ENCODE results near the gene BCAN.

The BCAN gene

GRCh38 chr1:156681196-156681960 lies 39.5 kb downstream of the BCAN start:
- no peak for DNase-seq

GRCh38 chr1:156682166-156682890 lies 40.4 kb downstream of the BCAN start:
- no peak for DNase-seq

- no peak for DNase-seq
Measured at GRCh38 chr1:156684227-156684782, 42.4 kb downstream of the BCAN start.

GRCh38 chr1:156689035-156689952 lies 47.4 kb downstream of the BCAN start:
- peak; percentile 90 for DNase-seq

DNA sequence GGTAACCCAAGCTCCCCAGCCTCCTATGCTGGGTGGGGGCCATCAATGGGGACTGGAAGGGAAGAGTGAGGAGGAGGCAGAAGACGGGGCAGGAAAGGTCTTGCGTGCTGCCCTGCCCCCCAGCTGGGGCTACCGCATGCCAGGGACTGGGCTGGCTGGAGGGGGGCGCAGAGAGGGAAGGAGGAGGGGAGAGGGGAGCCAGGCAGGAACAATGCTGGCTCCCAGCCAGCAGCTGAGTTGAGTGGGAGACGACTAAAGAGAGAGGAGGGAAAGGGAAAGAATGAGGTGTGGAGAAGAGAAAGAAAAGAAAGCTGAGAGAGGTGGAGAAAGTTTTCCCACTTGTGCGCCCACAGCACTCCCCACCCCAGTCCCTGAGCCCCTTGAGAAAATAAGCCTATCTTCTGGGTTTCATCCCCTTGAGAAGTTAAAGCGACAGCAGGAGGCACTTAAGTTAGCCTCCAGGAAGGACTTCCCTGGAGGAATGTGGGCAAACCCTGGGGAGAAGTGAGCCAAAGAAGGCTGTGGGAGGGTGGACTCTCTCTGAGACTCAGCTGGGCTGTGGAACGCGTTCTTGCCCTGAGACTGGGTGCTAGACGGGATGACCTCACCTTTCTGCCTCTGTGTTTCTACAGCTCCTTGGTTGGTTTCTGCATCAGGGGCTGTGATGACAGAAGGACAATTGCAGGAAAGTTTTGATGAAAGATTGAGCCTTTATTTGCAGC lies 48.2 kb downstream of the BCAN start:
- peak; percentile 61 for DNase-seq

- peak; percentile 25 for DNase-seq
Measured at GRCh38 chr1:156690675-156691036, 48.7 kb downstream of the BCAN start.

DNA sequence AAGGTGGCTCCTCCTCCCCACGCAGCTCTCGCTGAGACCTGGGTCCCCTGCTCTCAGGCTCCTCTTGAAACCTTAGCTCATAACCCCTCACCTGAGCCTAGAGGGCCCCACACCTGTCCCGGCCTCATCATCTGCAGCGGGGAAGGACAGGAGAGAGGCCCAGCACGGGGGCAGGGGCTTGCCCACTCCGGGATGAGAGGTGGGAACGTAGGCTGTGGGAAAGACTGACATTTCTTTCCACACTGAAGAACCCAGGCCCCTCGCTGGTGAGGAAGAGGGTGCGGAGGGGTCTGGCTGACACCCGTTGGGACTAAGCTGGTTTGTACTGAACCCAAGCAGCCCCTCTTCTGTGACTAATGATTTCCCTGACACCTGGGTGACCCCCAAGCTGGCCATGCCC lies 49.3 kb downstream of the BCAN start:
- DNase-seq: peak; percentile 17

DNA sequence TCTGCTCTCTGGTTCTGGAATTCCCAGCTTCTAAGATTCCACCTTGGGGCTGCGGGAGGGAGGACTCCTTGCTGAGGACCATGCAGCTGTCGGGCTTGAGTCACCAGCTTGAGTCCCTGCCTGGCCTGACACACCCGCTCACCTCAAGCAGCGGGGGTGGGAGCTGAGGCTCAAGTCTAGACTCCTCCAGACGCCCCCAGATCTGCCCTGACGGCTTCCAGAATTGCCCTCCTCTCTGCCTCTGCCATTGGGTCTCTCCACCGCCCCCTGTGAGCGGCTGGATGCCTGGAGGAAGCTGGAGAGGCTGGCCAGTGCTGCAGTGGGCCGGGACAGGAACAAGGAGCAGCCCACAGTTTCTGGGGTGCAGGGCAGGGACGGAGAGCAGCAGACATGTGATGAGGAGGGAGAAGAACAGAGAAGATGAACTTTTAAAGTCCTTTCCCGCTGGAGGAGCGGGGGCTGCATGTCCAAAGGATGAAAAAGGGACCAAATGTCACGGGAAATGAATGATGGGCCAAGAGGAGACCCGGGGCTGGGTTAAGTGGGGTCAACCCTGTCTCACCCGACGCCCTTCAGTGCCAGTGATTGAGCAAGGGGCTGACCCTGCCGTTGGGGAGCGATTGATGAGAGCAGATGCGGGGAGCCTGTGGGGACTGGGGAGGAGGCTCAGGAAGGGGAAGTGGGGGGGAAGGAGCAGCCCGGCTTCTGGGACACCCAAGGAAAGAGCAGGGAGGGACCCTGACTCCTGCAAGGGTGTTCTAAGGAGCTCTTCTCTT lies 49.9 kb downstream of the BCAN start:
- DNase-seq: peak; percentile 45

DNA sequence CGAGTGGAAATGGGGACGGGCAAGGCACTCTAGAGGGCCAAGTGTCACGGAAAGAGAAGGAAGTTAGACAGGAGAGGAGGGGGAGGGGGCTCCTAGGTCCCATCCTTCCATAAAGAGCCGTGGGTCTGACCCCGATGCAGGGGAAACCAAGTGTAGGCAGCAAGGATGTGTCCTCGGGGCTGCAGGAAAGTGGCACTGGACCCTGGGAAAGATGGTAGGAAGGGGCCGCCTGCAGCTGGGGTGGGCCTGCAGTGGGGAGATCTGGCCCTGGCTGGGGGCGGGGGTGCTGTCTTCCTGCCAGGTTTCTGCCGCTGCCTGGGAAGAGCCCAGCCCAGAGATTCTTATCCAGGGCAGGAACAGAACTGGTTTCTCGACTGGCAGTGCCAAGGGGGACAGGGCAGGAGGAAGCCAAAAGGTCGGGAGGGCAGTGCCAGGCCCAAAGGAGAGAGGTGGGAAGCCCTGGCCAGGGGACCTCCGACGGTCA lies 50.6 kb downstream of the BCAN start:
- no peak for DNase-seq

DNA sequence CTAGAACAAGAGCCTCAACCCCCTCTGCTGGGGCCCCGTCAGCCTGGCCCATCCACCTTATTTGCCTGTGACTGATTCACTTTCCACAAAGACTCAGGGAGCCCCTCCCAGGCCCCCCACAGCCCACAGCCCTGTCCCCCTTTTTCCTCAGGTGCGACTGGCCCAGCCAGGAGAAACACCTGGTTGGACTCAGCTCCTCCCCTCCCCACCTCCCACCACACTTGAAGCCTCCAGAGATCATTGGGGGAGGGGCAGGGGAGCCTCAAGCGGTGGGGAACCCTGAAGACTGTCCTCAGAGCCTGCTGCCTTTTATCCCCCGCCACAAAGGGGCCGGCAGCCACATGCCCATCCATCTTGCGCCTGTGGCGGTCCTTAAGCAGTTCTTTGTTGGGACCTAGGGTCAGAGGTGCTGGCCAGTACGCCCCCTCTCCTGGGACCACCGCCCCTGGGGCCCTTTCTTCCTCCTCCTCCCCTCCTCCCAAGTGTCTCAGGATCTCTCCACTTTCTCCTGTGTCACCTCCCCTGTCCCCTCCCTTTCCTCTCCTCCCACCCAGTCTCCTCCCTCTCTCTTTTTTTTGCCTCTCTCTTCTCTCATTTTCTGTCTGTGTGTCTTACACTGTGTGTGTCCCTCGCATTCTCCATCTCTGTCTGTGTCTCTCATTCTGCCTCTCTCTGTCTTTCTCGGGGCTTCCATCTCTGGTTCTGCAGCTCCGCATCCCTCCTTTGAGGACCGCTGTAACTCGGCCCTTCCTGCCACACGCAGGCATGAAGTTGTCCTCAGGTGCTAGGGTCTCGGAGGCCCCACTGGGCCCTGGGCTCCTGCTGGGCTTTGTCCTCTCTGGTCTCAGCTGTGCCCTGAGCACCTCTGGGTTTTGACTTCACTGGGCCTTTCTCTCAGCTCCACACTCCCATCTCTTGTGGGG lies 51.3 kb downstream of the BCAN start:
- DNase-seq: peak; percentile 55

DNA sequence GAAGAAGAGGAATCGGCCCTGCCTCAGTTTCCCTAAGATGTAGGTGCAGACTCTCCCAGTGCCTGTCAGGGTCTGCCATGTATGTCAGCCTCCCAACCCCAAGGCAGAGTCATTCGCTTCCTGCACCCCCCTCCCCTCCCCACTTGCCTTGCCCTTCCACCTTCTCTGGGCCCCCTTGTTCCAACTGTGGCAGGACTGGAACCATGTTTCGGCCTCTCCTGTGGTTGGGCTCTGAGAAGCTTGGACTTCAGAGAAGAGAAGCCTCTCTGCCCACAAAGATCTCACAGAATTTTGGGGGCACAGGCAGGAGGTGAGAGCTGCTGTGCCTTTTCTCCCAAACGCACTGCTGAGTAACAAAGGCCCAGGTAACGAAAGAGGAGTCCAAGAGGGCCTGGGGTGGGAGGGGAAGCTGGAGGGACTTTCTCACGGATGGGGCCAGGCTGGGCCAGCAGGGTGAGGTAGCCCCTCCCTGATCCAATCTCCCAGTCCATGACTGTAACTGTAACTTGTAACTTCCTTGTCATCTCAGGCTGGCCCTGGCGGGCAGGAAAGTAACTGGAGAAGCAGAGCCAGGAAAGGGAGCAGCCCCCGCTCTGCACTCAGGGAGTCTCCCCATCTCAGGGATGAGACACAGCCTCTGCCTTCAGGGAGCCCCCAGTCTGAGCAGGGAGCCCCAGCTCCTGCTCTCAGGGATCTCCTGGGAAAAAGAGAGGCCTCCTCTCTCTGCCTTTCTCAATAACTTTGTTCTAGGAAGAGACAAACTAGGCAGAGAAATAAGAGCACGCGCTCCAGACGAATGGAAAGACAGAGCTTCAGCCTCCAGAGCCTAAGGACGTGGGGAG lies 52.2 kb downstream of the BCAN start:
- peak; percentile 20 for DNase-seq

GRCh38 chr1:156694690-156694962 lies 52.7 kb downstream of the BCAN start:
- no peak for DNase-seq

- no peak for DNase-seq
Measured at GRCh38 chr1:156696755-156697154, 54.8 kb downstream of the BCAN start.

DNA sequence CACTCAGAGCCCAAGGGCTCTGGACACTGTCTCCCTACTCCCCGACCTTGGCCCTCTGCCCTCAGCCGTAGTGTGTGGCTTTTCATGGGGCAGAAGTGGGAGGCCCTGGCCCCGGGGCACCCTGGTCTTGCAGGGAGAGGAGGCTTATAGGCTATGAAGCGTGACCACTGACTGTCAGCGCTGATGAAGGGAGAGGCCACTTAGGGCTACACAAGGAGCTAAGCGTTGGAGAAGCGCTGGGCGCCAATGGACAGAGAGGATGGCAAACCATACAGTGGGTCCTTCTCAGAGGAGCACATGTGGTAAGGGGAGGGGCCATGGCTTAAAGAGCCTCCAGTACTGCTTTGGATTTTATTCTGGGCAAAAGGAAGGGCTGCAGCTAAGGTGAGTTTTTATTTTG lies 55.6 kb downstream of the BCAN start:
- no peak for DNase-seq

DNA sequence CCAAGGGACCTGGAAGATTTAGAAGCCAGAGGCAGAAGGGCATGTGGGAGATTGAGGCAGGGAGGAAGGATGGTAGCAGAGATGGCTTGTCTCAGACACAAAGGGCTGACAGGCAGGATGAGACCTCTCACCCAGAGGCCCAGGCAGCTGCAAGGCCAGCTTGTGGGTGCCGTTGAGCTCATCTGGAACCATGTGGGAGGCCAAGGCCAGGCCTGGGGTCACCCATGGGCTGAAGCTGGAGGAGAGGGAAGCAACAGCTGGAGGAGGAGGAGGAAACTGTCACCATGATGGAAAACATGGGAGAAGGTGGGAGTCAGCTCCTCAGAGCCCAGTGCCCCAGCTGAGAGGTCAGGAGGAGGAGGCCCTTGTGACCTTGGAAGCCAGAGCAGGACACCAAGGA lies 57.1 kb downstream of the BCAN start:
- DNase-seq: no peak

DNA sequence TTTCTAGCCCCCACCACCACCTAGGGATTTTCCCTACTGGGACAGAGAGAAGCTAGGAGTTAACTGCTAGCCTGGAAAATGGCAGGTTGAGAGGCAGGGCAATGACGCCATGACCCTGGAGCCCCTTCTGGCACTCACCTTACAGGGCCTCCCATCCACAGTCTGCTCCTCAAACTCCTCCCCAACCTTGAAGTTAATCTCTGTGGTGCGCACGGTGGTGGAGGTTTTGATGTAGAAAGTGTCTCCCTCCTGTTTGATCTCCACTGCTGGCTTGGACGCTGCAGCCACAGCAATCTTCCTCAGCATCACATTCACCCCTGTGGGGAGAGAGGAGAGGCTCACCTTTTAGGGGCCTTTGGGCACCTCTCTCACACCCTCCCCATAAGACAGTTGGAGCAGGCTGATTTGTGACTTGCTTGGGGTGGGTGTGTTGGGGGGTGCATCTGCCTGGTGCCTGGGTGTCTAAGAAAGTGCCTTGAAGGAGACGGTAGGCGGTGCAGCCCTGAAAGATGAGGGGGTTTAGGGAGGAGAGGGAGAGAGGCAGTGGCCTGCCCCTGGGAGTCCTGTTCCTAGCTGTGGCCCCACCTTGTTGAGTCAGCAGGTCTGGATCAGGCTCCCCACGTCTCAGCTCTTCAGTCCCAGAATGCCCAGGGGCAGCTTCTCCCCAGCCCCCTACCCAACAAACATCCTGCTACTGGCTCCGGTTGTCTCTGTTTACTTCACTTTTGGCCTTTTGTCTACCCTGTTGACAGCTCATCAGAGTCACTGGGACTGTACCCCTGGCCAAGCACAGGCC lies 59.0 kb downstream of the BCAN start:
- no peak for DNase-seq

DNA sequence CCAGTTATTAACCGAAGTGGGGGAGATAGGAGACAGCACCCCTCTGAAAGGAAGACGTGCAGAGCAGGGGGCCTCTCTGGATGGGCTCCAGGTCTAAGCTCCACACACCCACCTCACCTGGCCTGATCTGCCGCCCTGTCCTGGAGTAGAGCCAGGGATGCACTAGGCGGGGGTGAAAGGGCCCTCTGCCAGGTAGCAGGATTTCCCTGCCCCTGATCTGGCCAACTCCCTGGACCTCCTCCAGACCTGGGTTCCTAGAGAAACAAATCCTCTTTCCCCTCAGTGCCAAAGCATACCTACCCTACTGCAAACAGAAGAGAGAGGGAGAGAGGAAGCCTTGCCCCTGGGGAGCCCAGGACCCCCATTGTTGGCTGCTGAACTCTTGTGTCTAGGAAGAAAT lies 61.4 kb downstream of the BCAN start:
- no peak for DNase-seq

DNA sequence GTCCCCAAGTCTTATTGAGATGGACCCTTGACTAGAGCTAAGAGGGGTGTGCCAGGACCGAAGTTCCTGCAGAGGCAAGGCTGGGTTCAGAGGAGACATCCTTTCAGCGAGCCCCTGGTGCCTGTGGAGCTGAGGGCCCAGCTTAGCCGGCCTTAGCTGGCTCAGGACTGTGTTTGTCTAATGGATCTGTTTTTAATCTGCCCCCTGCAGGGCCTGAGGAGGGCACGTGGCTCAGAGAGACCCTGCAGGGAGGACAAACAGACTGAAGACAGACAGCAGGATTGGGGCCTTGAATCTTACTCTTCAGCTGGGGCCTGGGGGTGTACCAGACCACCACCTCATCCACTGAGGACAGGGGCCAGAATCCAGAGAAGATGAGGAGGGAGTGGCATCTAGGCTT lies 61.8 kb downstream of the BCAN start:
- no peak for DNase-seq
